Astrocyte (in vitro differentiated cells and primary cell): Measurements from ENCODE around the gene PI16. TPM values are rescaled to one million over a fixed set of nuclear protein-coding genes. Genes with fewer than 3 reads are reported as not detected.

ENCODE experiments used
- DNase-seq: peaks from one replicate; pipeline ENCODE4 v3.0.0-alpha.2; 2010; ENCODE audit warnings: low read depth
- FAIRE-seq: peaks from 2 replicates; lab custom pipeline; 2011; peaks lifted over from hg19 to GRCh38; lab: Jason Lieb, UNC
- H2AFZ ChIP-seq: 2 replicates; pipeline ENCODE4 v1.6.0; 2012; ENCODE audit warnings: low read depth, low read length, inconsistent platforms
- H3K27ac ChIP-seq: 2 replicates; pipeline ENCODE4 v1.5.1; 2011; ENCODE audit warnings: low read depth, low read length, inconsistent platforms
- H3K27me3 ChIP-seq: 2 replicates; pipeline ENCODE4 v1.6.0; 2011; ENCODE audit warnings: low read length, inconsistent platforms; ENCODE audit not compliant: insufficient read depth
- H3K36me3 ChIP-seq: 2 replicates; pipeline ENCODE4 v1.5.1; 2011; ENCODE audit warnings: low read length, inconsistent platforms; ENCODE audit not compliant: insufficient read depth
- H3K4me1 ChIP-seq: 2 replicates; pipeline ENCODE4 v1.5.1; 2011; ENCODE audit warnings: low read length, inconsistent platforms; ENCODE audit not compliant: insufficient read depth
- H3K4me2 ChIP-seq: 2 replicates; pipeline ENCODE4 v1.6.0; 2012; ENCODE audit warnings: low read length, inconsistent platforms
- H3K4me3 ChIP-seq: 2 replicates; pipeline ENCODE4 v1.5.1; 2011; ENCODE audit warnings: low read depth, mild to moderate bottlenecking, low read length, inconsistent platforms; ENCODE audit not compliant: insufficient read depth
- H3K79me2 ChIP-seq: 2 replicates; pipeline ENCODE4 v1.6.0; 2012; ENCODE audit warnings: mild to moderate bottlenecking, low read length, inconsistent platforms; ENCODE audit not compliant: insufficient read depth
- H3K9ac ChIP-seq: 2 replicates; pipeline ENCODE4 v1.6.0; 2012; ENCODE audit warnings: mild to moderate bottlenecking, low read length, inconsistent platforms
- H3K9me3 ChIP-seq: 2 replicates; pipeline ENCODE4 v1.5.1; 2012; ENCODE audit warnings: low read depth, mild to moderate bottlenecking, low read length, inconsistent platforms; ENCODE audit not compliant: insufficient read depth
- H4K20me1 ChIP-seq: 2 replicates; pipeline ENCODE4 v1.6.0; 2012; ENCODE audit warnings: low read length, inconsistent platforms; ENCODE audit not compliant: insufficient read depth
- H3K27ac Mint-ChIP-seq: one replicate; pipeline ENCODE4 v1.8.0; 2021; ENCODE audit warnings: mild to moderate bottlenecking, mixed read lengths; ENCODE audit not compliant: unreplicated experiment
- H3K27me3 Mint-ChIP-seq: one replicate; pipeline ENCODE4 v1.8.0; 2021; ENCODE audit warnings: low read depth, mixed read lengths; ENCODE audit not compliant: unreplicated experiment
- H3K36me3 Mint-ChIP-seq: one replicate; pipeline ENCODE4 v1.8.0; 2021; ENCODE audit warnings: low read depth, mixed read lengths; ENCODE audit not compliant: unreplicated experiment
- H3K4me1 Mint-ChIP-seq: one replicate; pipeline ENCODE4 v1.8.0; 2021; ENCODE audit warnings: low read depth, mixed read lengths; ENCODE audit not compliant: unreplicated experiment
- H3K4me3 Mint-ChIP-seq: one replicate; pipeline ENCODE4 v1.8.0; 2021; ENCODE audit warnings: mild to moderate bottlenecking, moderate library complexity, mixed read lengths; ENCODE audit not compliant: unreplicated experiment
- H3K9me3 Mint-ChIP-seq: one replicate; pipeline ENCODE4 v1.8.0; 2021; ENCODE audit warnings: mild to moderate bottlenecking, mixed read lengths; ENCODE audit not compliant: unreplicated experiment
- CTCF ChIP-seq: IDR thresholded peaks from 2 replicates; pipeline ENCODE4 v1.5.1; 2011; ENCODE audit warnings: low read depth, mild to moderate bottlenecking, inconsistent platforms, low read length, moderate library complexity; ENCODE audit not compliant: insufficient read depth
- EZH2 ChIP-seq: IDR thresholded peaks from 2 replicates; pipeline ENCODE4 v1.6.1; 2012; ENCODE audit warnings: mild to moderate bottlenecking, low read length, inconsistent platforms; ENCODE audit not compliant: insufficient read depth
- total RNA-seq: library from RNA; stranded (reverse); gene quantifications from 2 replicates; pipeline ENCODE4 v1.2.1, GENCODE V29; 2021

The PI16 gene
- total RNA-seq, 1 donor from 2014 or later: not detected

DNA sequence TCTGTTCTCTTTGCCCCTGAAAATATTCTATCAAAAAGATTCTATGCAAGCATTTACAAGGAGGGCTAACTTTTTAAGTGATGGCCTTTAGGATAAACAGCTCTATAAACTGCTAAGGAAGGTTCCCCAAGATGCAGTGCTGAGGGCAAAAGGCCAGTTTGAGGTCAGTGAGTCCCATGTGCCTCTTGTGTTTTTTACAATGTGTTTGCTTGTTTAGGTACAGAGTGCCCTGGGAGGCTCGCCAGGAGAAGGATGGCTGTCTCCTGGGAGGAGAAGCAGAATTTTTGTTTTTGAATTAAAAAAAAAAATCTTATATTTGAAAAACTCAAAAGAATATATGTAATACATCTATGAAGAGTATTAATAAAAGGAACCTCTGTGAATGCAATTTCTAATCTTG, 18.7 kb downstream of the PI16 start:
- H3K36me3 Mint-ChIP-seq: peaks cover 29% of the 10 kb centered on the region

GRCh38 chr6:36973647-36974046, 19.1 kb downstream of the PI16 start:
- no peak overlapping the region for H3K9ac ChIP-seq
- H4K20me1 ChIP-seq: peaks cover 84% of the 10 kb centered on the region
- no peaks in the 10 kb centered on the region for H3K4me1 ChIP-seq
- FAIRE-seq: no peak
- no peak overlapping the region for H2AFZ ChIP-seq
- no peak overlapping the region for H3K4me3 Mint-ChIP-seq
- no peak overlapping the region for H3K27ac ChIP-seq
- H3K4me1 Mint-ChIP-seq: peaks cover 6% of the 10 kb centered on the region
- no peaks in the 10 kb centered on the region for H3K27me3 ChIP-seq
- peaks cover 78% of the 10 kb centered on the region for H3K36me3 ChIP-seq
- H3K27me3 Mint-ChIP-seq: no peaks in the 10 kb centered on the region
- H3K4me2 ChIP-seq: no peak overlapping the region
- peaks cover 19% of the 10 kb centered on the region for H3K79me2 ChIP-seq
- no peaks in the 10 kb centered on the region for H3K9me3 Mint-ChIP-seq
- TF ChIP-seq CTCF (no peak), EZH2 (no peak)
- DNase-seq: no peak
- no peak overlapping the region for H3K4me3 ChIP-seq
- no peak overlapping the region for H3K27ac Mint-ChIP-seq
- peaks cover 25% of the 10 kb centered on the region for H3K36me3 Mint-ChIP-seq
- no peaks in the 10 kb centered on the region for H3K9me3 ChIP-seq

More for the DNA sequence above, 18.7 kb downstream of the PI16 start:
- no peak for TF ChIP-seq CTCF
- Histone ChIP-seq H3K9ac (no peak overlapping the region), H4K20me1 (peaks cover 80% of the 10 kb centered on the region), H3K9me3 (no peaks in the 10 kb centered on the region), H3K27me3 (no peaks in the 10 kb centered on the region), H2AFZ (no peak overlapping the region), H3K4me1 (no peaks in the 10 kb centered on the region), H3K4me3 (no peak overlapping the region), H3K79me2 (peaks cover 14% of the 10 kb centered on the region), H3K4me2 (no peak overlapping the region), H3K27ac (no peak overlapping the region), H3K36me3 (peaks cover 74% of the 10 kb centered on the region)
- DNase-seq (no peak), FAIRE-seq (no peak)
- Mint-ChIP-seq H3K9me3 (no peaks in the 10 kb centered on the region), H3K27ac (no peak overlapping the region), H3K4me1 (peaks cover 6% of the 10 kb centered on the region), H3K4me3 (no peak overlapping the region), H3K27me3 (no peaks in the 10 kb centered on the region)

DNA sequence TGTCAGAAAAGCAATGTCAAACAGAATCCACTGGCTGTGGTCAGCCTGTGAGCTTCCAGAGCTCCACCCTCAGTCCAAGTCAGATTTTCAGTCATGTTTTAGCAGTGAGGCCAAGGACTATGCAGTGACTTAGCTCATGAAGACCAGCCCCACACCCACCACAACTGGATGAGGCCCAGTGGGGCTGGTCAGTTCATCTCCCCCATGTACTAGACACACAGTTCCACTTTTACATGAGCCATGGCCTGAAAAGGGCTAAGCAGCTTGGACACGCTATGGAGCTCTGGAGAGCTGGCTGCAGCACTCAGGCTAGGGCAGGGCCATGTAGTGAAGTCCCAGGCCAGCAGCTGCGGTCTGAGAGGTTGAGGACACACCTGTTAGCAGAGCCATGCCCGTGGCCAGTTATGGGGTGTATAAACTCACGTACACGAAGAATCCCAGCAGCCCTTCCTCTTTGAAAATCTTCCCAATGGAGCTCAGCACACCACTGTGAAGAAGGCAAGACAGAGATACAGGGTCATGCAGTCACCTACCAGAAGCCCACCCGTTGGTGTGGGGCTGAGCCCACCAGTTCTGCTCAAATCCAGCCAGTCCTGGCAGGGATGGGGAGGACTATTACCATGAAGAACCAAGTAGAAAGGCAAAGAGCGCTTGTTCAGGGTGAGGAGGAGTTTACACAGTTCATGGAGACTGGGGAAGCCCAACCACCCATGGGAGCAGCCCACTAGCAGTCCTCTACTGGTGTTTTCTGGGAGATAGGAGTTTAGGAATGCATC, 20.9 kb downstream of the PI16 start:
- Mint-ChIP-seq H3K27ac (no peak overlapping the region), H3K4me3 (no peak overlapping the region), H3K36me3 (peaks cover 19% of the 10 kb centered on the region), H3K4me1 (peaks cover 16% of the 10 kb centered on the region), H3K9me3 (no peaks in the 10 kb centered on the region), H3K27me3 (no peaks in the 10 kb centered on the region)
- peaks cover 37% of the 10 kb centered on the region for H3K79me2 ChIP-seq
- DNase-seq (no peak), FAIRE-seq (no peak)
- H3K27ac ChIP-seq: no peak overlapping the region
- H3K9ac ChIP-seq: no peak overlapping the region
- H3K4me2 ChIP-seq: no peak overlapping the region
- no peaks in the 10 kb centered on the region for H3K27me3 ChIP-seq
- H4K20me1 ChIP-seq: peaks cover 89% of the 10 kb centered on the region
- H3K4me3 ChIP-seq: no peak overlapping the region
- H2AFZ ChIP-seq: no peak overlapping the region
- no peaks in the 10 kb centered on the region for H3K9me3 ChIP-seq
- no peaks in the 10 kb centered on the region for H3K4me1 ChIP-seq
- no peak for TF ChIP-seq EZH2
- TF ChIP-seq CTCF: no peak
- H3K36me3 ChIP-seq: peaks cover 78% of the 10 kb centered on the region
